ENCODE measurements around the gene KRTAP9-1.
"Not testable (repeated sequence)": the region's sequence is repeated elsewhere in the genome, so short reads cannot be mapped to it uniquely, and the experiment has no call there.

The KRTAP9-1 gene

GRCh38 chr17:41189837-41190318 lies at the start of gene KRTAP9-1:
Gene KRTAP9-1 (plus strand): TSS chr17:41189887. CDS start chr17:41189887, 0 bp downstream.
- not testable (repeated sequence) for H3K4me3 ChIP-seq (ENCODE audit: low read depth, low read length)

- H3K4me3 ChIP-seq (ENCODE audit: low read depth, low read length), result no peak within 1 kb of the TSS
- no peak for TF ChIP-seq CTCF (IDR thresholded peaks at IDR 0.05; ENCODE audit: low read depth, low read length)
Observed at GRCh38 chr17:41140360-41141131, 49.1 kb upstream of the KRTAP9-1 start, which contains the start of gene KRTAP4-6. Gene KRTAP4-6 (minus strand): TSS chr17:41140544. CDS start chr17:41140487, 57 bp downstream.

GRCh38 chr17:41141361-41141760 lies 48.3 kb upstream of the KRTAP9-1 start:
- no peak for TF ChIP-seq CTCF (IDR thresholded peaks at IDR 0.05; ENCODE audit: low read depth, low read length)

GRCh38 chr17:41144846-41145245 lies 44.8 kb upstream of the KRTAP9-1 start:
- TF ChIP-seq CTCF (IDR thresholded peaks at IDR 0.05; ENCODE audit: low read depth, low read length), result no peak
- H3K4me3 ChIP-seq (ENCODE audit: low read depth, low read length), result no peak overlapping the region

More at GRCh38 chr17:41141361-41141760, 48.3 kb upstream of the KRTAP9-1 start:
- no peak overlapping the region for H3K4me3 ChIP-seq (ENCODE audit: low read depth, low read length)

GRCh38 chr17:41145261-41145660 lies 44.4 kb upstream of the KRTAP9-1 start:
- no peak for TF ChIP-seq CTCF (IDR thresholded peaks at IDR 0.05; ENCODE audit: low read depth, low read length)
- H3K4me3 ChIP-seq (ENCODE audit: low read depth, low read length), result no peak overlapping the region

- H3K4me3 ChIP-seq (ENCODE audit: low read depth, low read length), result no peak overlapping the region
- TF ChIP-seq CTCF (IDR thresholded peaks at IDR 0.05; ENCODE audit: low read depth, low read length), result no peak
Observed at GRCh38 chr17:41147531-41148204, 42.0 kb upstream of the KRTAP9-1 start.

GRCh38 chr17:41148971-41149651 lies 40.6 kb upstream of the KRTAP9-1 start:
- not testable (repeated sequence) for H3K4me3 ChIP-seq (ENCODE audit: low read depth, low read length)

- H3K4me3 ChIP-seq (ENCODE audit: low read depth, low read length), result no peak within 1 kb of the TSS
- no peak for TF ChIP-seq CTCF (IDR thresholded peaks at IDR 0.05; ENCODE audit: low read depth, low read length)
Observed at GRCh38 chr17:41149652-41149985, 40.1 kb upstream of the KRTAP9-1 start, which contains the start of gene KRTAP4-5. Gene KRTAP4-5 (minus strand): TSS chr17:41149825. CDS start chr17:41149767, 58 bp downstream.
